Tibial nerve (tissue), 4 donors: Measurements from ENCODE around the gene CCDC7. TPM values are rescaled to one million over a fixed set of nuclear protein-coding genes. Genes with fewer than 3 reads are reported as not detected.
A peak's percentile ranks its signal among the peaks of the same experiment; 100 is the strongest.

Experiments
- DNase-seq, 2 donors: peaks; one replicate each; pipeline ENCODE4 v3.0.0-alpha.2; 2019; ENCODE audit warnings: low spot score in 2 of 2
- H3K27ac ChIP-seq, 4 donors: fragments of 200-600 bp; sonication (generic) in 3 of 4; one replicate each; pipeline ENCODE4 v1.5.1; 2017 to 2019; ENCODE audit warnings: mild to moderate bottlenecking in 1 of 4
- H3K27me3 ChIP-seq, 2 donors: fragments of 200-600 bp; sonication (generic) in 1 of 2; one replicate each; pipeline versions ENCODE4 v1.5.1 to v1.6.0; 2017 to 2019
- H3K36me3 ChIP-seq, 3 donors: fragments of 200-600 bp; sonication (generic); one replicate each; pipeline ENCODE4 v1.5.1; 2018 to 2019
- H3K4me1 ChIP-seq, 4 donors: fragments of 200-600 bp; sonication (generic) in 3 of 4; one replicate each; pipeline ENCODE4 v1.5.1; 2017 to 2019
- H3K4me3 ChIP-seq, 4 donors: fragments of 200-600 bp; sonication (generic) in 3 of 4; one replicate each; pipeline ENCODE4 v1.5.1; 2017 to 2019; ENCODE audit warnings: mild to moderate bottlenecking in 1 of 4, moderate library complexity in 1 of 4
- H3K9me3 ChIP-seq, 4 donors: fragments of 200-600 bp; sonication (generic) in 3 of 4; one replicate each; pipeline ENCODE4 v1.5.1; 2017 to 2019
- EP300 ChIP-seq, 2 donors: sonication (generic); formaldehyde crosslinking; IDR thresholded peaks; one replicate each; pipeline ENCODE4 v1.6.1; 2017; ENCODE audit warnings: antibody characterized with exemption in 2 of 2, mild to moderate bottlenecking in 1 of 2
- POLR2A ChIP-seq, 2 donors: fragments of 450-650 bp; IDR thresholded peaks; one replicate each; pipeline ENCODE4 v1.6.1; 2017; ENCODE audit warnings: antibody characterized with exemption in 2 of 2, mild to moderate bottlenecking in 2 of 2, moderate library complexity in 2 of 2
- WGBS, 2 donors: methylation state at CpG; one replicate each; pipeline ENCODE4 v1.1.5; 2018; 5-methylcytosine and 5-hydroxymethylcytosine counted together
- total RNA-seq, 4 donors: library from RNA; depleted of rRNA; stranded (reverse); fragments of >200 nt; gene quantifications; one replicate each; pipeline ENCODE4 v1.1.0, GENCODE V29; 2016
- TF ChIP-seq, protein P1 (sequence below), 5 experiments: fragments of 200-600 bp in 3 of 5; fragments of 450-650 bp in 2 of 5; sonication (generic) in 3 of 5; IDR thresholded peaks; one replicate each; pipeline ENCODE4 v1.5.1; 2016 to 2019; ENCODE audit warnings: antibody characterized with exemption in 5 of 5, mild to moderate bottlenecking in 3 of 5, moderate library complexity in 2 of 5

The CCDC7 gene
- total RNA-seq, 4 donors from 2014 or later, result 20.7 to 97.0 (median 45.6) TPM

DNA sequence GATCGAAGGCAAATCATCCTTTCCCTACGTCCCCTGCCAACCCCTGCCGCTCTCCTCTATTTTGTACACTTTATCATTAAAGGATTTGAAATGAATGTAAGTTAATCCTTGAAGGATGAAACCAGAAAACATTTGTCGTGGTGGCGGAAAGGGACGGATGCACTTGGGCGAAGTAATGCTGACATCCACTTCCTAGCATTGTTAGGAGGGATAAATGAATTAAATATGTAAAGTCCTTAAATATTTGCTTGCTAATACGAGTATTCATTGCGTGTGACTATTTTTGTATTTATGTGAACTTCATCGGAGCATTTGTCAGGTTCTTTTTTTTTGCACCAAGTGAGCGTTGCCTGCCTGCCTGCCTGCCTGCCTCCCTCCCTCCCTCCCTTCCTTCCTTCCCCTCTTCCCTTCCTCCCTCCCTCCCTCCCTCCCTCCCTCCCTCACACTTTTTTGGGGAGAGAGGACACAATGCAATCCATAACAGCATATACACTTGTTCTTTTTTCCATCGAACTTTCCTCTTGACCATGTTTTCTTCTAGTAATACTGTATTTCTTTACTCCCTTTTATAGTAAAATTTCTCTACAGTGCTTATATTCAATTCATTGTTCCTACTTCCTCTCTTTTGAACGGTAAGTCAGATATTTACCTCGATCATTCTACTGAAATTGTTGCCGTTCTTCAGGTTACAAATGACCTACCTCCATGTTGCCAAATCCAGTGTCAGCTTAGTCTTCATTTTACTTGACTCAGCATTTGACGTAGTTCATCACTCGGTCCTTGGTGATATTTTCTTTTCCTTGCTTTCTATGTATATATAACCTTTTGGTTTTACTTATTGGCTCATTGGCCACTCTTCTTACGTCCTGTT lies 831 bp downstream of the CCDC7 start:
- TF ChIP-seq POLR2A (IDR thresholded peaks at IDR 0.05), result no peak
- TF ChIP-seq EP300 (IDR thresholded peaks at IDR 0.05), result no peak
- TF ChIP-seq, protein P1, sequence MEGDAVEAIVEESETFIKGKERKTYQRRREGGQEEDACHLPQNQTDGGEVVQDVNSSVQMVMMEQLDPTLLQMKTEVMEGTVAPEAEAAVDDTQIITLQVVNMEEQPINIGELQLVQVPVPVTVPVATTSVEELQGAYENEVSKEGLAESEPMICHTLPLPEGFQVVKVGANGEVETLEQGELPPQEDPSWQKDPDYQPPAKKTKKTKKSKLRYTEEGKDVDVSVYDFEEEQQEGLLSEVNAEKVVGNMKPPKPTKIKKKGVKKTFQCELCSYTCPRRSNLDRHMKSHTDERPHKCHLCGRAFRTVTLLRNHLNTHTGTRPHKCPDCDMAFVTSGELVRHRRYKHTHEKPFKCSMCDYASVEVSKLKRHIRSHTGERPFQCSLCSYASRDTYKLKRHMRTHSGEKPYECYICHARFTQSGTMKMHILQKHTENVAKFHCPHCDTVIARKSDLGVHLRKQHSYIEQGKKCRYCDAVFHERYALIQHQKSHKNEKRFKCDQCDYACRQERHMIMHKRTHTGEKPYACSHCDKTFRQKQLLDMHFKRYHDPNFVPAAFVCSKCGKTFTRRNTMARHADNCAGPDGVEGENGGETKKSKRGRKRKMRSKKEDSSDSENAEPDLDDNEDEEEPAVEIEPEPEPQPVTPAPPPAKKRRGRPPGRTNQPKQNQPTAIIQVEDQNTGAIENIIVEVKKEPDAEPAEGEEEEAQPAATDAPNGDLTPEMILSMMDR (IDR thresholded peaks at IDR 0.05), result no peak
- no peaks in the 10 kb centered on the region for H3K27me3 ChIP-seq
- DNase-seq, result no peak
- H3K4me3 ChIP-seq, result peak overlapping the region; percentile 63 to 83 (median 75)
- H3K27ac ChIP-seq, result peak overlapping the region; percentile 94 to 98 (median 96)
- 1 to 3% methylated on average over 18 of the region's 18 CpGs for WGBS, 2 donors
- peaks cover 0 to 21% (median 2%) of the 10 kb centered on the region in 4 donors for H3K4me1 ChIP-seq
- no peaks in the 10 kb centered on the region for H3K9me3 ChIP-seq
- H3K36me3 ChIP-seq, result no peaks in the 10 kb centered on the region

DNA sequence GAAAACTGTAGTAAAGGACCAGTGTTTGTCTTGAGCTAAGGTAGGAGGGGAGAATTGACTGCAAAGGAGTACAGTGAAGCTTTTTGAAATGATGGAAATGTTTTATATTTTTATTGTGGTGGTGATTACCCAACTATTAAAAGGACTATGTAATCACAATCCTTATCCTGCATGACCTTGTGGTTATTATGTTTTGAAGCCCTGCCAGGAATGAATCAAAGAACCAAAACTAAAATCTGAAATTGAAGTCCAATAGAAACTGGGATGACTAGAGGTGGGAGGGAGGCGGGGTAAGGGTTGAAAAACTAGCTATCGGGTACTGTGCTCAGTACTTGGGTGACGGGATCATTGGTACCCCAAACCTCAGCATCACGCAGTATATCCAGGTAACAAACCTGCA lies 8.2 kb downstream of the CCDC7 start:
- no peaks in the 10 kb centered on the region for H3K4me1 ChIP-seq
- TF ChIP-seq, protein P1 (IDR thresholded peaks at IDR 0.05), result no peak
- TF ChIP-seq EP300 (IDR thresholded peaks at IDR 0.05), result no peak
- no peak for TF ChIP-seq POLR2A (IDR thresholded peaks at IDR 0.05)
- no peak overlapping the region for H3K4me3 ChIP-seq
- H3K27ac ChIP-seq, result no peak overlapping the region
- H3K9me3 ChIP-seq, result no peaks in the 10 kb centered on the region
- peaks cover 0 to 50% (median 0%) of the 10 kb centered on the region in 3 donors for H3K36me3 ChIP-seq
- no peak for DNase-seq
- no peaks in the 10 kb centered on the region for H3K27me3 ChIP-seq
- 93 to 95% methylated on average over 4 of the region's 4 CpGs for WGBS, 2 donors

DNA sequence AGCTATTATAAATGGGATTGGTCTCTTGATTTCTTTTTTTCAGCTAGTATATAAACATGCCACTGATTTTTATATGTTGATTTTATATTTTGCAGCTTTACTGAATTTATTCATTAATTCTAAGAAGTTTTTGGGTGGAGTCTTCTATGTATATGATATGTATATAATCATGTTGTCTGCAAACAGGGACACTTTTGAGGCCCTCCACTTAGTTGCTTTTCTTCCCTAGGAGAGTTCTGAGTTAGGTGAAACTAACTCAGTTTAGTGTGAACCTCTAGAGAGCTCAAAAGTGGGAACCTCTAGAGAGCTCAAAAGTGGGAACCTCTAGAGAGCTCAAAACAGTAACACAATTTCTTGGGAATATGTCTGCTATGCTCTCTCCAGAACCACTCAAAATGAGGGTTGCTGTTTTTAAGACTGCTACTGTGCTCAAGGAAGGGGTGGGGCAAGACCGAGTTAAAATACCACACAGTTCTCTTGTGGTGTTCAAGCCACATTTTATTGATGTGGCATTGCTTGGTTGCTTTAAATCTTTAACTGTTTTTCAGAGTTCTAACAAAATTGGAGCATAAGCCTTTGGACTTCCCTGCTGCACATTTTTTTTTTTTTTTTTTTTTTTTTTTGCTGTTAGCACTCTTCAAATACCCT lies 13.2 kb downstream of the CCDC7 start:
- Histone ChIP-seq H3K4me3 (no peak overlapping the region), H3K27me3 (no peaks in the 10 kb centered on the region), H3K9me3 (no peaks in the 10 kb centered on the region), H3K27ac (no peak overlapping the region), H3K4me1 (no peaks in the 10 kb centered on the region), H3K36me3 (peaks cover 0 to 47% (median 0%) of the 10 kb centered on the region in 3 donors)
- no peak for DNase-seq
- TF ChIP-seq EP300 (IDR thresholded peaks at IDR 0.05) (no peak), POLR2A (IDR thresholded peaks at IDR 0.05) (no peak)
- TF ChIP-seq, protein P1 (IDR thresholded peaks at IDR 0.05), result no peak
- WGBS, 2 donors, result 32 to 59% methylated on average over 1 of the region's 1 CpG

DNA sequence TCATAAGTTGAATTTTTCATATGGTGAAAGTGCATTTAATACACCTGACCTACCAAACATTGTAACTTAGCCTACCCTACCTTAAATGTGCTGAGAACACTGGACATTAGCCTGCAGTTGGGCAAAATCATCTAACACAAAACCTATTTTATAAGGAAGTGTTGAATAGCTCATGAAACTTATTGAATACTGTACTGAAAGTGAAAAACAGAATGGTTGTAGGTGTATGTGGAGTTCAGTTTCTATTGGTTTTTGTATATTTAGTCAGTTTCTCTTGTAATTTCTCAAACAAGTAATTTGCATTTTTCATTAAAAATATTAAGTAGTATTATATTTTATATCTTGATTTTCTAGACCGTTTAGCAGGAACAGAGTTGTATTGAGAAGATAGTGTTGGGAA lies 15.3 kb downstream of the CCDC7 start:
- peaks cover 0 to 33% (median 0%) of the 10 kb centered on the region in 3 donors for H3K36me3 ChIP-seq
- DNase-seq, result no peak

DNA sequence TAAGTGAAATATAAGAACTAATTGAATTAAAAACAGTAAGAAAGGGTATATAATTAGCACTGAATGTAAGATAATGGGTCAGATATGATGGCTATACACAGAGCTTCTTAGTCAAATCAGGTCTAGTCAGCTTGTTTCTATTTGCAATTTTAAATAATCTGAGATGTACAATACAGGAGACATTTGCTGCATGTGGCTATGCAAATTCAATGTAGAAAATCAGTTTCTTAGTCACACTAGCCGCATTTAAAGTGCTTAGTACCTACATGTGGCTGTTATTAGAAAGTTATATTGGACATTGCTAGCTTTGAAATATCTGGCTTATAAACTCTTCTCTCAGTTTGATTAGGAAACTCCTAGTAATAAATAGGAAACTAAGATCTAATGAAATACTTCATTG lies 25.3 kb downstream of the CCDC7 start:
- WGBS, 2 donors, result 97 to 98% methylated on average over 1 of the region's 1 CpG
- TF ChIP-seq POLR2A (IDR thresholded peaks at IDR 0.05), result no peak
- TF ChIP-seq, protein P1 (IDR thresholded peaks at IDR 0.05), result no peak
- no peak for TF ChIP-seq EP300 (IDR thresholded peaks at IDR 0.05)
- Histone ChIP-seq H3K36me3 (peaks cover 0 to 56% (median 0%) of the 10 kb centered on the region in 3 donors), H3K27me3 (no peaks in the 10 kb centered on the region), H3K4me1 (no peaks in the 10 kb centered on the region), H3K27ac (no peak overlapping the region), H3K4me3 (no peak overlapping the region), H3K9me3 (no peaks in the 10 kb centered on the region)
- DNase-seq, result no peak

More for the DNA sequence above, 15.3 kb downstream of the CCDC7 start:
- Histone ChIP-seq H3K27me3 (no peaks in the 10 kb centered on the region), H3K27ac (no peak overlapping the region), H3K4me1 (no peaks in the 10 kb centered on the region), H3K4me3 (no peak overlapping the region), H3K9me3 (no peaks in the 10 kb centered on the region)
- no peak for TF ChIP-seq EP300 (IDR thresholded peaks at IDR 0.05)
- 76 to 85% methylated on average over 1 of the region's 1 CpG for WGBS, 2 donors
